ENCODE measurements around the gene CEP70. TPM values are rescaled to one million over a fixed set of nuclear protein-coding genes. Genes with fewer than 3 reads are reported as not detected.

CEP70 gene
- 23.7 and 31.9 TPM in 2 replicates for polyA plus RNA-seq

GRCh38 chr3:138594150-138594934 is at the start of gene CEP70:
Gene CEP70, minus strand, starts transcription at chr3:138594260. Its CDS starts 21,333 bp downstream, at chr3:138572927.

GRCh38 chr3:138608322-138609135 is 14.5 kb upstream of the CEP70 start, which contains the start of gene FAIM:
Gene FAIM, plus strand, starts transcription at chr3:138608771. Its CDS starts 10,956 bp downstream, at chr3:138619727.

Other genes with a start within 250 kb of the CEP70 start
- gene MRAS, start 245.7 kb downstream of the CEP70 start, polyA plus RNA-seq: 22.5 and 24.3 TPM in 2 replicates
- gene ESYT3, start 159.6 kb downstream of the CEP70 start, polyA plus RNA-seq: 5.1 and 12.4 TPM in 2 replicates
- gene FAIM, start 14.5 kb upstream of the CEP70 start, polyA plus RNA-seq: 26.4 and 27.6 TPM in 2 replicates
- gene PIK3CB, start 240.7 kb upstream of the CEP70 start, polyA plus RNA-seq: 41.4 and 46.9 TPM in 2 replicates